SK-N-SH (cell line): Measurements from ENCODE around the gene FGG. TPM values are rescaled to one million over a fixed set of nuclear protein-coding genes. Genes with fewer than 3 reads are reported as not detected.

ENCODE experiments used
- CTCF ChIA-PET: fragments of 300-600, 350-600 bp; formaldehyde crosslinking; extraction: SDS; loops from one replicate; lab custom pipeline; 2021; lab: Yijun Ruan, JAX
- POLR2A ChIA-PET: fragments of 350-600 bp; sonication (Branson Sonifier 250); formaldehyde crosslinking; extraction: SDS; loops from one replicate; lab custom pipeline; 2020; ENCODE audit warnings: antibody characterized with exemption, inconsistent platforms; lab: Yijun Ruan, JAX
- DNase-seq: peaks from one replicate; pipeline ENCODE4 v3.0.0; 2012
- H2AFZ ChIP-seq: fragments of 200-600 bp; sonication (generic); 2 replicates; pipeline ENCODE4 v1.8.1; 2016; ENCODE audit warnings: antibody characterized with exemption, mild to moderate bottlenecking, low read depth
- H3F3A ChIP-seq: fragments of 200-600 bp; sonication (generic); replicated peaks from 2 replicates; pipeline ENCODE3; 2016; ENCODE audit warnings: antibody characterized with exemption, mild to moderate bottlenecking; ENCODE audit not compliant: insufficient read depth
- H3K27ac ChIP-seq, 2 experiments: fragments of 200-500 bp in 1 of 2; fragments of 200-600 bp in 1 of 2; sonication (Bioruptor generic) in 1 of 2; sonication (generic), shearing (Covaris generic) in 1 of 2; 2 replicates each; pipeline versions ENCODE4 v1.5.1 to v1.6.1; 2014 to 2016; ENCODE audit warnings: low read depth in 2 of 2, inconsistent platforms in 1 of 2, low read length in 1 of 2, mild to moderate bottlenecking in 1 of 2, mixed read lengths in 1 of 2
- H3K27me3 ChIP-seq: fragments of 200-600 bp; sonication (generic), shearing (Covaris generic); 2 replicates; pipeline ENCODE4 v1.6.1; 2016; ENCODE audit warnings: mixed run types; ENCODE audit not compliant: insufficient read depth
- H3K36me3 ChIP-seq, 2 experiments: fragments of 200-500 bp in 1 of 2; fragments of 200-600 bp in 1 of 2; sonication (Bioruptor generic) in 1 of 2; sonication (generic) in 1 of 2; replicated peaks in 1 of 2; 2 replicates each; pipeline versions ENCODE3 to v1.5.1; 2014 to 2016; ENCODE audit warnings: low read length in 1 of 2, mild to moderate bottlenecking in 1 of 2; ENCODE audit not compliant: insufficient read depth in 2 of 2, control insufficient read depth in 1 of 2
- H3K4me1 ChIP-seq, 2 experiments: fragments of 200-500 bp in 1 of 2; fragments of 200-600 bp in 1 of 2; sonication (Bioruptor generic) in 1 of 2; sonication (generic), shearing (Covaris generic) in 1 of 2; 2 replicates each; pipeline versions ENCODE4 v1.5.1 to v1.6.1; 2014 to 2016; ENCODE audit warnings: low read depth in 1 of 2, low read length in 1 of 2, mixed run types in 1 of 2; ENCODE audit not compliant: insufficient read depth in 2 of 2, control insufficient read depth in 1 of 2
- H3K4me2 ChIP-seq: fragments of 200-600 bp; sonication (generic), shearing (Covaris generic); 2 replicates; pipeline ENCODE4 v1.6.1; 2017; ENCODE audit warnings: mixed run types
- H3K4me3 ChIP-seq, 2 experiments: fragments of 200-500 bp in 1 of 2; fragments of 200-600 bp in 1 of 2; sonication (Bioruptor generic) in 1 of 2; sonication (generic), shearing (Covaris generic) in 1 of 2; 2 replicates each; pipeline versions ENCODE4 v1.5.1 to v1.8.1; 2014 to 2016; ENCODE audit warnings: low read depth in 2 of 2, inconsistent platforms in 1 of 2, low read length in 1 of 2, mild to moderate bottlenecking in 1 of 2, mixed read lengths in 1 of 2, moderate library complexity in 1 of 2
- H3K79me2 ChIP-seq: fragments of 200-600 bp; sonication (generic); 2 replicates; pipeline ENCODE4 v1.8.1; 2017; ENCODE audit warnings: mild to moderate bottlenecking; ENCODE audit not compliant: insufficient read depth
- H3K9ac ChIP-seq: fragments of 200-600 bp; sonication (generic); 2 replicates; pipeline ENCODE4 v1.6.1; 2017; ENCODE audit warnings: mixed run types
- H3K9me2 ChIP-seq: fragments of 200-600 bp; sonication (generic); 2 replicates; pipeline ENCODE4 v1.6.1; 2017; ENCODE audit warnings: mixed run types
- H3K9me3 ChIP-seq: fragments of 200-600 bp; sonication (generic); 2 replicates; pipeline ENCODE4 v1.6.1; 2017; ENCODE audit warnings: mixed run types, mild to moderate bottlenecking, moderate library complexity
- H4K20me1 ChIP-seq: fragments of 200-600 bp; sonication (generic); 2 replicates; pipeline ENCODE4 v1.6.1; 2017; ENCODE audit warnings: mild to moderate bottlenecking, mixed run types; ENCODE audit not compliant: insufficient read depth
- CHD2 ChIP-seq: fragments of 150-350 bp; IDR thresholded peaks from 2 replicates; pipeline ENCODE4 v1.6.1; 2018; ENCODE audit warnings: low read length; ENCODE audit not compliant: partially characterized antibody
- ELF1 ChIP-seq: IDR thresholded peaks from 2 replicates; pipeline ENCODE4 v1.4.0; 2012
- EP300 ChIP-seq, 2 experiments: IDR thresholded peaks; 2 replicates each; pipeline versions ENCODE4 v1.4.0 to v1.6.1; 2012; ENCODE audit warnings: borderline replicate concordance in 1 of 2, low read depth in 1 of 2, low read length in 1 of 2
- EZH2phosphoT487 ChIP-seq: fragments of 200-600 bp; sonication (generic); IDR thresholded peaks from 2 replicates; pipeline ENCODE4 v1.6.1; 2017; ENCODE audit warnings: low read depth, mixed run types, mild to moderate bottlenecking, antibody characterized with exemption, moderate library complexity, borderline replicate concordance
- GABPA ChIP-seq: IDR thresholded peaks from 2 replicates; pipeline ENCODE4 v1.4.0; 2012; ENCODE audit warnings: low read depth, mild to moderate bottlenecking
- JUND ChIP-seq: IDR thresholded peaks from 2 replicates; pipeline ENCODE4 v1.4.0; 2012
- MEF2A ChIP-seq: IDR thresholded peaks from 2 replicates; pipeline ENCODE4 v1.4.0; 2012; ENCODE audit warnings: low read depth, borderline replicate concordance
- NFIC ChIP-seq: IDR thresholded peaks from 2 replicates; pipeline ENCODE4 v1.4.0; 2012; ENCODE audit warnings: borderline replicate concordance
- NRF1 ChIP-seq: IDR thresholded peaks from 2 replicates; pipeline ENCODE4 v1.6.1; 2012; ENCODE audit warnings: low read depth, mild to moderate bottlenecking, low read length
- PBX3 ChIP-seq: IDR thresholded peaks from 2 replicates; pipeline ENCODE4; 2012
- REST ChIP-seq: IDR thresholded peaks from 2 replicates; pipeline ENCODE4 v1.6.1; 2012; ENCODE audit warnings: mild to moderate bottlenecking, low read depth, low read length, moderate library complexity
- SMC3 ChIP-seq: IDR thresholded peaks from 2 replicates; pipeline ENCODE4 v1.6.1; 2012; ENCODE audit warnings: low read depth, low read length, improper control_type of control experiment
- TAF1 ChIP-seq: IDR thresholded peaks from 2 replicates; pipeline ENCODE4 v1.6.1; 2012; ENCODE audit warnings: low read depth, mild to moderate bottlenecking, low read length, moderate library complexity, borderline replicate concordance
- TCF12 ChIP-seq: IDR thresholded peaks from 2 replicates; pipeline ENCODE4 v1.4.0; 2012
- WGBS: methylation state at CpG from one replicate; pipeline ENCODE4 v1.1.6; 2017; ENCODE audit warnings: low lambda C conversion rate; 5-methylcytosine and 5-hydroxymethylcytosine counted together
- polyA plus RNA-seq, 3 experiments: library from polyadenylated mRNA; depleted of rRNA; stranded (reverse); fragments of >200 nt; gene quantifications; 2 replicates each; pipeline ENCODE4 v1.2.3, GENCODE V29; 2012

Gene FGG
- polyA plus RNA-seq, 1 of the 3 experiments (the other 2 are of a cell fraction), result not detected

GRCh38 chr4:154602404-154603020 is 9.9 kb downstream of the FGG start:
- POLR2A ChIA-PET, result no interaction called here
- H3K79me2 ChIP-seq, result no peaks in the 10 kb centered on the region
- H4K20me1 ChIP-seq, result no peaks in the 10 kb centered on the region
- H2AFZ ChIP-seq, result no peak overlapping the region; the same call in 1 of the 2 replicates
- H3K9me2 ChIP-seq, result no peaks in the 10 kb centered on the region
- H3F3A ChIP-seq, result no peaks in the 10 kb centered on the region
- no peaks in the 10 kb centered on the region for H3K36me3 ChIP-seq
- H3K27ac ChIP-seq, result no peak overlapping the region
- H3K4me2 ChIP-seq, result no peak overlapping the region
- 3% methylated on average over 1 of the region's 1 CpG for WGBS
- H3K4me3 ChIP-seq, result no peak overlapping the region
- no peaks in the 10 kb centered on the region for H3K4me1 ChIP-seq
- CTCF ChIA-PET, result interaction anchor here (0.9 to 2.3 kb wide), 3 partner anchors 16 to 43 kb away, joined by 3 to 8 read pairs (median 5); no protein-coding TSS in a partner anchor
- no peak overlapping the region for H3K9ac ChIP-seq
- no peak for DNase-seq
- H3K9me3 ChIP-seq, result no peaks in the 10 kb centered on the region
- no peak for TF ChIP-seq CHD2
- no peak for TF ChIP-seq MEF2A
- no peak for TF ChIP-seq NRF1
- TF ChIP-seq EZH2phosphoT487, result no peak
- TF ChIP-seq ELF1, result no peak
- no peak for TF ChIP-seq NFIC
- no peak for TF ChIP-seq REST
- no peak for TF ChIP-seq GABPA
- TF ChIP-seq EP300 (IDR thresholded peaks at IDR 0.05; ENCODE audit: borderline replicate concordance in 1 of 2, low read depth in 1 of 2, low read length in 1 of 2), result no peak
- no peak for TF ChIP-seq PBX3
- TF ChIP-seq SMC3, result no peak
- no peak for TF ChIP-seq TAF1
- TF ChIP-seq TCF12, result no peak
- TF ChIP-seq JUND, result no peak
- TF ChIP-seq, all 33 proteins: peak for 0
- H3K27me3 ChIP-seq, result peaks cover 9% of the 10 kb centered on the region; the same call in 1 of the 2 replicates
